Suppressor macrophage treated with lipopolysaccharide for 1 hour (primary cell): ENCODE measurements around the gene MAZ.

Source experiments
- DNase-seq, 3 donors: peaks; one replicate each; pipeline ENCODE4 v3.0.0-alpha.2; 2020 to 2022

MAZ gene

DNA sequence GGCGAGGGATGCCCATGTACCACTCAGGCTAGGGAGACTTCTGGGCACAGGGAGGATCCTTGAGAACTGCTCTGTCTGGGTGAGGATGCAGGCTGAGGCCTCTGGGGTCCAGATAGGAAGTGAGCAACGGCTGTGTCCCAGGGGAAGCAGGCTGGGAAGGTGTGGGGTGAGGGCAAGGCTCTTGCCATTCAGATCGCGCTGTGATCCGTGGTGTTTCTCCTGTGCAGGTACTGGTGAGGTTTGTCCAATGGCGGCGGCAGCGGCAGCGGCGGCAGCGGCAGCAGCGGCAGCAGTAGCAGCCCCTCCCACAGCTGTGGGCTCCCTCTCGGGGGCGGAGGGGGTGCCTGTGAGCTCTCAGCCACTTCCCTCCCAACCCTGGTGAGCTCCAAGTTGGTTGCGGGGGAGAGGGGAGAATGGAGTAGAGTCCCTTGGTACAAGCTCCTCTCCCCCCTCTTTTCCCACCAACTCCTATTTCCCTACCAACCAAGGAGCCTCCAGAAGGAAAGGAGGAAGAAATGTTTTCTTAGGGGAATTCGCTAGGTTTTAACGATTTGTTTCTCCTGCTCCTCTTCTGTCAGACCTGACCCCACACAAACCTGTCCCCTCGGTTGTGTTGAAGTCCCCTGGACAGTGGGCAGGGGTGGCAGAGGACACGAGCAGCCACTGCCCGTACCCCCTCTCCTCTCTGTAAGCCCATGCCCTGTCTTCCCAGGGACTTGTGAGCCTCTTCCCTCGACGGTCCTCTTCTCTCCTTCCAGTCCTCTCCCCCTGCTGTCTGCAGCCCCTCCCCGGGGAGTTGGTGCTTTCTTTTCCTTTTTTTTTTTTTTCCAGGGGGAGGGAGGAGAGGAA lies 3.7 kb downstream of the MAZ start:
- DNase-seq: no peak

DNA sequence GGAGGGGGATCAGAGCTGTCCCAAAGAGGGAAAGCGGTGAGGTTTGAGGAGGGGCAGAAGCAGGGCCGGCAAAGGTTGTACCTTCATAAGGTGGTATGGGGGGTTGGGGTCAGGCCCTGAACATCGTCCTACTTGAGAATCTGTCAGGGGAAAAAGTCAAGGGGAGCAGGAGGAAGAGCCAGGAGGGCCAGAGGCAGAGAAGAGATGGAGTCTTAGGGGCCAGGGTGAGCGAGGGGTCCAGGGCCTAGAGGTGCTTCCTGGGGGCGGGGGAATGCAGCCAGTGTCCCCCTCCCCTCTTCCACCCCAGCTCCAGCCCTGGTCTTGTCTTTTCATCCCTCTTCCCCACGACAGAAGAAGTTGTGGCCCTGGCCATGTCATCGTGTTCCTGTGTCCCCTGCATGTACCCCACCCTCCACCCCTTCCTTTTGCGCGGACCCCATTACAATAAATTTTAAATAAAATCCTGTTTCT lies 4.4 kb downstream of the MAZ start:
- DNase-seq: no peak

DNA sequence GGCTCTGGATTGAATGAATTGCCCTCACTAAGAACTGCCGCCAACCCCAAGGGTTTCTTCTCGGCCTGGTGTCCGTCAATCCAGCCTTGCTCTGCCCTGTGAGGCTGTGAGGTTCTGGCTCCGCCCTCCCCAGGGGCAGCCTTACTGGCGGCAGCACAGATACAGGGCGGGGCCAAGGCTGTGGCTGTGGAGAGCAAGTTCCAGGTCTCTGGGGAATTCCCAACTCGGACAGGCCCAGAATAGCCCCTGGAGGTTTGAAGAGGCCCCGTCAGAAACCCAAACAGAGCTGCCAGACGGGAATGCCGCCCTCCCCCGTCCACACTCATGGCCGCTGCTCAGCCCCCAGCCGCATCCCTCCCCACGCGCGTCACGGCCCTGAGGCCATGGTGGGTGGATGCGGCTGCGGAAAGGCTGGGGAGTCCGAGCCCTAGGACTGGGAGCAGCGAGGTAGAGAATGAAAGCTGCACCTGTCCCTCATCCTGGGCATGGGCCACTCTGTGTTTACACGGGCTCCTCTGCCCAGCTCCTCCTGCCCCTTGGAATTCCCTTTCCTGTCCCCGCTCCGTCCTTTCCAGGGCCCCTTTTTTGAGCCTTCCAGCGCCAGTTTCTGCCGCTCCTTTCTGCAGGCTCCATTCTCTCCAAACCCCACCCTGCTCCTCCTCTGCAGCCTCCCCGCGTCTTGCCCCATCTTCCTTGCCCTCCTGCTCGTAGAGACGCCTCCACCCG lies 5.0 kb downstream of the MAZ start:
- peak; percentile 97 to 98 (median 97) for DNase-seq

DNA sequence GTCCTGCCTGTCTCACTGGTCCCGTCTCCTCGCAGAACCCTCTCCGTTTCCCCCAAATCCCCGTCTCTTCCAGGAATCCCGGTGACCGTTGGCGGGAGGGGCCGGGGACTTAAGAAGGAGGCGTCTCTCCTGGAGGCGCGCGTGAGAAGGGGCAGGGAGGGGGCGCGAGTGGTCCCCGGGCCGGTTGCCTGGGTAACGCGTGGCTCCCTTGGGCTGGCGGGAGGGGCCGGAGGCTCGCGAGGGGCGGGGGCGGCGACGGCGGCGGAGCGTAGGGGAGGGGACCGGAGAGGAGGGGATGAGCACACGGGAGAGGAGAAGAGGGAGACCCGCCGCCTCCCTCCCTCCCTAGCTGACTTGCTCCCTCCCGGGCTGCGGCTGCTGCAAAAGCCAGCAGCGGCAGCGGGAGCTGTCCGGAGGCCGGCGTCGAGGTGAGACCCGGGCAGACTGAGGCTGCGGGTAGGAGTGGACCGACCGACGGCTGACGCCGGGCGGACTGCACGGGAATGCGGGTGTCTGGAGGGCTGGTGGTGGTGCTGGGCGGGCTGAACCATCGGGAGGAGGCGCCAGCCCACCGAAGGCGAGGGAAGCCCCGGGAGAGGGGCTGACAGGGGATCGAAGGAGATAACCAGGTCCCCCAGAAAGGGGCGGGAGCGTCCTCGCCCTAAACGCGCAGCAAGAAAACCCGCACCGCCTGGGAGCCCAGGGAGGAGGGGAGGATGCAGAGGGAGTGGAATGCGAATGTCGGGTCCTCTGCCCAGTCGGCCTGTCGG lies 5.8 kb downstream of the MAZ start, which contains the start of gene PRRT2:
PRRT2 (plus strand) TSS at position 298 of the 770 bp plus-strand sequence. CDS start 862 bp downstream, outside the sequence.
- DNase-seq: peak; percentile 13 to 42 (median 38)

DNA sequence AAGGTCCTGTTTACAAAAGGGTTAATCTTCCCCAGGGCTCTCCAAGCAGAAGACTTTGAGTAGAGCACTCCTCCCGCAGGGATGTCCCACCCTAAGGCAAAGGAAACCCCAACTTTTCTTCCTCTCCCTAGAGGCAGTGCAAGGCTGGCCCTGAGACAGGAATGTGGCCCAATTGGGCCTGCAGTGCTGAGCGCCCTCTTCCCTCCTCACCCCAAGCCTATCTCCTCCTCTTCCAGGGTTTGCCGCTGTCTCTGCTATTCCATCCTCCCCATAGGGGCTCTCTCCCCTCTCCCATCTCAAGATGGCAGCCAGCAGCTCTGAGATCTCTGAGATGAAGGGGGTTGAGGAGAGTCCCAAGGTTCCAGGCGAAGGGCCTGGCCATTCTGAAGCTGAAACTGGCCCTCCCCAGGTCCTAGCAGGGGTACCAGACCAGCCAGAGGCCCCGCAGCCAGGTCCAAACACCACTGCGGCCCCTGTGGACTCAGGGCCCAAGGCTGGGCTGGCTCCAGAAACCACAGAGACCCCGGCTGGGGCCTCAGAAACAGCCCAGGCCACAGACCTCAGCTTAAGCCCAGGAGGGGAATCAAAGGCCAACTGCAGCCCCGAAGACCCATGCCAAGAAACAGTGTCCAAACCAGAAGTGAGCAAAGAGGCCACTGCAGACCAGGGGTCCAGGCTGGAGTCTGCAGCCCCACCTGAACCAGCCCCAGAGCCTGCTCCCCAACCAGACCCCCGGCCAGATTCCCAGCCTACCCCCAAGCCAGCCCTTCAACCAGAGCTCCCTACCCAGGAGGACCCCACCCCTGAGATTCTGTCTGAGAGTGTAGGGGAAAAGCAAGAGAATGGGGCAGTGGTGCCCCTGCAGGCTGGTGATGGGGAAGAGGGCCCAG lies 6.7 kb downstream of the MAZ start:
- no peak for DNase-seq

DNA sequence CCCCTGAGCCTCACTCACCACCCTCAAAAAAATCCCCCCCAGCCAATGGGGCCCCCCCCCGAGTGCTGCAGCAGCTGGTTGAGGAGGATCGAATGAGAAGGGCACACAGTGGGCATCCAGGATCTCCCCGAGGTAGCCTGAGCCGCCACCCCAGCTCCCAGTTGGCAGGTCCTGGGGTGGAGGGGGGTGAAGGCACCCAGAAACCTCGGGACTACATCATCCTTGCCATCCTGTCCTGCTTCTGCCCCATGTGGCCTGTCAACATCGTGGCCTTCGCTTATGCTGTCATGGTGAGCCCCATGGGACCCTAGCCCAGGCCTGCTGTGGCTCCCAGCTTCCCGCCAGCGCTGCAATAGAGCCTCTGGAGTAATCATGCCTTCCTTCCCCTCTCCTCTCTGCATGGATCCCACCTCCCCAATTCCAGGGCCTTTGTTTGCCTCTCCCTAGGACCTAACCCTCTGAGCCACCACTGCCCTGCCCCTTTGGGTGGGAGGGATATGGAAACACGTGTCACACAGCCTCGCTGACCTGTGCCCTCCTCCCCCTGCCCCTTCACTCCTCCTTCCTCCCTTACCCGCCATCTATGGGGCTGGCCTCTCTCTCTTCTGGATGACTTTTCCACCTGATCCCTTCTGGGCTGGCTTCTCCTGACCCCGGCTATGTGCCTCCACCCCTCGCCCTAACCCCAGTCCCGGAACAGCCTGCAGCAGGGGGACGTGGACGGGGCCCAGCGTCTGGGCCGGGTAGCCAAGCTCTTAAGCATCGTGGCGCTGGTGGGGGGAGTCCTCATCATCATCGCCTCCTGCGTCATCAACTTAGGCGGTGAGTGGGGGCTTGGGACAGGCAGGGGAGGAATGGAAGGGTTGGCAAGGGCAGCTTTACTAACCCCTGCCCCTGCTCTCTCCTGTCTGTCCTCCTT lies 7.6 kb downstream of the MAZ start:
- DNase-seq: no peak

DNA sequence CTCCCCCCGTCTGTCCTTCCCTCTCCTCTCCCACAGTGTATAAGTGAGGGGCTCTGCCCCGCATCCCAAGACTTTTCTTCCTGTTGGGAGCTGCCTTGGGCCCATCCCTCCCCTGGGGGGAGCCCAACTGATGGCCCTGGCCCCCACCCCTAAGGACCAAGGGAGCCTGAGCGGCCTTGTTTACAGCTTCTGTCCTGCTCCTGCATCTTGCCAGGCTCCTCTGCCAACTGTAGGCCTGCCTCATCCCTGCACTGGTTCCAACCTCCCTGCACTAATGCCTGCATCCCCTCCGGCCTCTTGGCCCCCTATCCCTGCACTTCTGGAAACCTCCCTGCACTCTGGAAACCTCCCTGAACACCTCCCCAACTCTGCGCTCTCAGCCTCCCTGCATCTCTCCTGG lies 8.3 kb downstream of the MAZ start:
- DNase-seq: no peak

DNA sequence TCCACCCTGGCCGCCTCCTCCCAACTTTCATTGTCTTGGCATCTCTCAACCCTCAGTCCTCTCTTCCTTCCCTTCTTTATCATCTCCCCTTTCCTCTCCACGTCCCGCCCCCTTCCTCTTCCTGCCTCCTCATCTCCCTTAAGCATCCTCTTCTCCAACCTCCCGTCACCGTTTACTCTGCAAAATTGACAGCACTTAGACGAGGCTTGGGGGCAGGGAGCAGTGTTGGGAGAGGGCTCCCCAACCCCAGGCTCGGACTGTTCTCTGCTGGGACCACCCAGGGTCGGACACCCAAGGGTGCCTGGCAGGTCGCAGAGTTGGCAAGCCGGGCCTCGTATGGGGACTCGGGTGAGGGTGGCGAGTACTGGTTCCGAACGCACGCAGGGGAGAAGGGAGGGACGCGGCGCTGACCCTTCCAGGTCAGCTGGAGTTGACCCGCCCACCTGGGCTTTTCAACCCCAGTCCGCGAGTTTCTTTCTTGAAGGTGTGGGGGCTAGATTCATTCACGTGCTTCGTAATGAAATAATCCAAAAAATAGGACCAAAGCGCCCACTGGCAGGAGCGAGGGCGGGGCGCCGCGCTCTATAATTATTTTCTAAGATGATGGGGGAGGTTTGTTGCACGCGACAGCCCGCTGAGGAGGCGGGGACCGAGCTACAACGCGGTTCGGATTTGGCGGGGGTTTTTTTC lies 8.8 kb downstream of the MAZ start:
- peak in 1 of 3 donors; percentile 48 for DNase-seq

DNA sequence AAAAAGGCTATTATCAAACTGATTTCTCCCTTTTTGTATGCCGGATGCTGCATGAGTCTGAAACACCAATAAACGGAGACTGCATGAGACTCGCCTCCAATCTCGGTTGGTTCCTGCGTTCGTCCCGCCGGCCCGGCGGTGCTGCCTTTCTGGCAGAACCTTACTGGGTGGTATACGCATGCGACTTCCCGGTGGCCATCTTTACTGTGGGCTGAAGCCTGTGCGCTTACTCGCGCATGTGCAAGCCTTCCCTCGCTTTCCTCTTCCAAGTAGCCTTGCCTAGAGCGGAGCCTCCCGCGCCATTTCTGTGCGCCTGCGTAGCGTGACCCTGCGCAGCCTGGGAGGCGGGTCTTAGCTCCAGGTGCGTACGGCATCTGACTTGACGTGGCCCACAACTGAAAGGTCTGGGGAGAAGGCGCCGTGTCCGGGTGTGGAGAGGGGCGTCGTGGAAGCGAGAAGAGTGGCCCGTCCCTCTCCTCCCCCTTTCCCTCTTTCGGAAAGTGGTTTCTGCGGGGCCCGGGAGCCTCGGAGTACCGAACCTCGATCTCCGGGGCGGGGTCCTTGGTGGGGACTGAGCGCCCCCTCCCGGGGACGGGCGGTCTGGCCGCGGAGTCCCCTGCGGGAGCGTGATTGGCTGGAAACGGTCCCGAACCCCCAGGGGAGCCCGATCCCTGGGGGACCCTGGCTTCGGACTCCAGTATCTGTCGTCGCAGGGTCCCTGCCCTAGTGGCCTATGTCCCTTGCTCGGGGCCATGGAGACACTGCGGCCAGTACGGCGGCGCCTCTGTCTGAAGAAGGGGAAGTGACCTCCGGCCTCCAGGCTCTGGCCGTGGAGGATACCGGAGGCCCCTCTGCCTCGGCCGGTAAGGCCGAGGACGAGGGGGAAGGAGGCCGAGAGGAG lies 9.7 kb downstream of the MAZ start, which contains the start of gene PAGR1:
PAGR1 (plus strand) TSS at position 360 of the 901 bp plus-strand sequence; CDS start at position 734, 374 bp downstream.
- DNase-seq: peak; percentile 98 to 100 (median 99)

DNA sequence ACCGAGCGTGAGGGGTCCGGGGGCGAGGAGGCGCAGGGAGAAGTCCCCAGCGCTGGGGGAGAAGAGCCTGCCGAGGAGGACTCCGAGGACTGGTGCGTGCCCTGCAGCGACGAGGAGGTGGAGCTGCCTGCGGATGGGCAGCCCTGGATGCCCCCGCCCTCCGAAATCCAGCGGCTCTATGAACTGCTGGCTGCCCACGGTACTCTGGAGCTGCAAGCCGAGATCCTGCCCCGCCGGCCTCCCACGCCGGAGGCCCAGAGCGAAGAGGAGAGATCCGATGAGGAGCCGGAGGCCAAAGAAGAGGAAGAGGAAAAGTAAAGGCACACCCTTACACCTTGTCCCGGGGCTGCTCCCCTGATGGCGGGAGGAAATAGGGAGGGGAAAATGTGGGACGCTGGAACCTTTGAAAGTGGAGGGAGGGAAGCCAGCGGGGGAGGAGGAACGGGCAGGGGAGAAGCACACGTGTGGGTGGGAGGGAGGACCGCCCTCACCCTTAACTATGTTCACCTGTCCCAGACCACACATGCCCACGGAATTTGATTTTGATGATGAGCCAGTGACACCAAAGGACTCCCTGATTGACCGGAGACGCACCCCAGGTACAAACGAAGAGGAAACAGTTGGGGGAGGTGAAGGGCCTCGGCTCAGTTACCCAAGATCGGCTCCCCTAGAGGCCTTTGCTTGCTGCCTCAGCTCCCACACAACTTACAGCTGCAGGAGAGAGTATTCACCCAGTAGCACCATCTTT lies 10.5 kb downstream of the MAZ start:
- DNase-seq: peak; percentile 74 to 85 (median 75)

DNA sequence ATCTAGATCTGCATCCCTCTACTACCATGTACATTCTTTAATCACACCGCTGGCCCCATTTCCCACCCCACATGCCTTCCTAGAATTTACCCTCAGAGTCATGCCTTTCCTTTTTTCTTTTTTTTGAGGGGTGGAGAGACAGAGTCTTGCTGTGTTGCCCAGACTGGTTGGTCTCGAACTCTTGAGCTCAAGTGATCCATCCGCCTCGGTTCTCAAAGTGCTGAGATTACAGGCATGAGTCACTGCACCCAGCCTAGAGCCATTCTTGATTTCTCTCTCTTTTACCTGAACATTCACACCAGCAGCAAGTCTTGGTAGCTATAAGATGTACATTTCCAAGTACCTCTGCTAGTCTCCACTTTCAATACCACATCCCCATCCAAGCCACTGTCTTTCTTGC lies 11.8 kb downstream of the MAZ start:
- DNase-seq: no peak

DNA sequence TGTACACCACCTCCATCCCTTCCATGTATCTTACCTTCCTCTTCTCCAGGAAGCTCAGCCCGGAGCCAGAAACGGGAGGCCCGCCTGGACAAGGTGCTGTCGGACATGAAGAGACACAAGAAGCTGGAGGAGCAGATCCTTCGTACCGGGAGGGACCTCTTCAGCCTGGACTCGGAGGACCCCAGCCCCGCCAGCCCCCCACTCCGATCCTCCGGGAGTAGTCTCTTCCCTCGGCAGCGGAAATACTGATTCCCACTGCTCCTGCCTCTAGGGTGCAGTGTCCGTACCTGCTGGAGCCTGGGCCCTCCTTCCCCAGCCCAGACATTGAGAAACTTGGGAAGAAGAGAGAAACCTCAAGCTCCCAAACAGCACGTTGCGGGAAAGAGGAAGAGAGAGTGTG lies 13.2 kb downstream of the MAZ start:
- no peak for DNase-seq

DNA sequence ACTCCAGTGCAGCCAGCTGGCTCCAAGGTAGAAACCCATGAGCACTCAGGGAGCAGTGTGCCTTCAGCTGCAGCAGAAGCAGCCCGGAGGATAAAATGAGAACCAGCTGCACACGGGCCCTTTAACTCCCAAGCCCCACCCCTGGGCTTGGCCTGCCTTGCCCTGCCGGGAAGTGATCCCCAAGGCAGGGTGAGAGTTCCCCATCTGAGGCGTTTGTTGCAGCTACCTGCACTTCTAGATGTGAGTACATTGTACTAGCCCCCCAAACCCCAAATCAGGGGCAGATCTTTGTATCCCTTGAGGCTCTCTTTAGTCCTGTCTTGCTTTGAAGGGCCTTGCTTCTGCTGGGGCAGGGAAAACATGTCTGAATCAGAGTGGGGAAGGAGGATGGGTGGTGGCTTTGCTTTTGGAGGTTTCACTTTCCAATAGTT lies 14.0 kb downstream of the MAZ start, which contains the start of gene MVP:
MVP (plus strand) TSS at position 192 of the 431 bp plus-strand sequence. CDS start 10,088 bp downstream, outside the sequence.
- peak; percentile 81 to 90 (median 82) for DNase-seq

DNA sequence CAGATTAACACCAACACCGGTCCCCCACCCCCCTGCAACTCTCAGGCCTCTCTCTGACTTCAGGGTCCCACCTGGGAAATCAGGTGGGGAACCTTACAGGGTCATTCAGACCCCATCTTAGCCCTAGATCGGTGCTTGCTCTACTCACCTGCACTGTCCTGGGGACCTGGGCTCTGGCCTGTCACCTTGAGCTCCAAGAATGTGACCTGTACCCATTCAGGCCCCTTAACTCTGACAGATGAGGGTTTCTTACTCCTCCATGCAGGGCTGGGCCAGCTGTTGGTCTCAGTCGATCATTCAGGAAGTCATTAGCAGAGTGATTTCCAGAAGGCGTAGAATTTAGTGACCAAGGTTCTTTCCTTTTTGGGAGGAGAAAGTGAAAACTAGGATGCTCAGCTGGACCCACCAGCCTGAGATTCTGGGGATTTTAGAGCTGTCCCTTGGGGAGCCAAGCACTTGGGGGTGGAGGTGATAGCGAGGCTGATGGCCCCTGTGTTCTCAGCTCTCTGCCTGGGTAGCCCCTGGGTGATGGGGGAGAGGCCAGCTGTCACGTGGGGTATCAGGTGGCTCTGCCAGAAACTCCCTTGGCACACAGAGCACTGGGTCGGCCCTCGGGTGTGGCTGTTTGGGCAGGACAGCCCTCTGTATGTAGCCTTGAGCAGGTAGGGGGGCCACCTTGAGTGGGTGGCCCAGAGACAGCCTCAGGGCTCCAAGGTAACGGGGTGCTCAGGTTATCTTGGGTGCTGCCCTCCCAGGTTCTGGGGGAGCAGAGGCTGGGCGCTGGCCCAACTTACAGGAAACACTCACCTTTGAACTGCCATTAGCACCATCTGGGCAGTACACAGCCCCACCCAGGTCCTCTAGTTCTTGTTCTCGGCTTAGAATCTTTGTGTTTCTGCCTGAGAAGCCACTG lies 14.7 kb downstream of the MAZ start:
- peak; percentile 49 to 79 (median 67) for DNase-seq

DNA sequence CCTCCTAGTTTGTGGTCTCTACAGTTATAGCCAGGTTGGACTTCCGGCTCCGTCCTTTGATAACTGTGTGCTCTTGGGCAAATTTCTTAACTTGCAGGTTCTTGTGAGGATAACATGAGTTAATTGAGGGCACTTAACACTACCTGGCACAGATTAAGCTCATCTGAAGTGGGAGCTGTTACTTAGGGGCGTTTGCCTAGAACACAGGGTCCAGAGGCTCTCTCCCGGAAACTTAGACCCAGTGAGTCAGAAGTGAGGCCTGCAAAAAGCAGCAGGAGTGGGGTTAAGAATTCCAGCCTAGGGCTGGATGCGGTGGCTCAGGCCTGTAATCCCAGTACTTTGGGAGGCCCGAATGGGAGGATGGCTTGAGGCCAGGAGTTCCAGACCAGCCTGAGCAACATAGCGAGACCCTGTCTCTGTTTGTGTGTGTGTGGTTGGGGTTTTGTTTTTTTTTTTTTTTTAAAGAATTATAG lies 15.3 kb downstream of the MAZ start:
- peak in 1 of 3 donors; percentile 26 for DNase-seq

DNA sequence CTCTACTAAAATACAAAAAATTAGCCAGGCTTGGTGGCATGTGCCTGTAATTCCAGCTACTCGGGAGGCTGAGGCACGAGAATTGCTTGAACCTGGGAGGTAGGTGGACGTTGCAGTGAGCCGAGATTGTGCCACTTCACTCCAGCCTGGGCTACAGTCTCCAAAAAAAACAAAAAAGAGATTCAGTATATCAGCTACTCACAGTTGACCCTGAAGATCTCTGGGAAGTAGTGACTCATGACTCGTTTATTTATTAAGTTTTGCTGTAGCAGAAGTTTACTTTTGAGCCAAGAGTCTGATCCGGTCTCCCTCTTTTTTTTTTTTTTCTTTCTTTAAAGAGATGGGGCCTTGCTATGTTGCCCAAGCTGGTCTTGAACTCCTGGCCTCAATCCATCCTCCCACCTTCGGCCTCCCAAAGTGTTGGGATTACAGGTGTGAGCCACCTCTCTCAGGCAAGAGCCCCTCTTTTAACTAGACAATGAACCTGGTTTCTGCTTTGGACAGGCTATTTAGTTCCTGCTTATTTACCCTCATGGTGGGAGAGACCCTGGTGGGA lies 18.3 kb downstream of the MAZ start:
- peak in 1 of 3 donors; percentile 20 for DNase-seq
